CD4-positive, alpha-beta T cell (primary cell): ENCODE results near the gene SEC22C. TPM values are rescaled to one million over a fixed set of nuclear protein-coding genes. Genes with fewer than 3 reads are reported as not detected.

Source experiments
- ATAC-seq: fragments of 200-7000 bp; cut with Tn5 transposase; one replicate; pipeline ENCODE4 v1.10.0; 2022; ENCODE audit warnings: mild to moderate bottlenecking; ENCODE audit not compliant: poor library complexity
- CTCF ChIA-PET: fragments of 350-600 bp; sonication (Branson Sonifier 250); formaldehyde crosslinking; loops from one replicate; lab custom pipeline; 2021; ENCODE audit warnings: antibody characterized with exemption, inconsistent platforms; lab: Charles Lee
- POLR2A ChIA-PET: fragments of 350-600 bp; sonication (Branson Sonifier 250); formaldehyde crosslinking; loops from one replicate; lab custom pipeline; 2021; ENCODE audit warnings: antibody characterized with exemption, inconsistent platforms; lab: Charles Lee
- DNase-seq, 14 experiments: peaks; one replicate each; pipeline ENCODE4 v3.0.0-alpha.2; 2013 to 2020; ENCODE audit warnings: mixed read lengths in 2 of 14
- H3K27ac ChIP-seq, 2 donors: one replicate each; pipeline versions ENCODE4 v1.5.1 to v1.7.0; 2013; ENCODE audit warnings: low read length in 2 of 2, low read depth in 1 of 2, mild to moderate bottlenecking in 1 of 2
- H3K27me3 ChIP-seq, 2 experiments: 1 replicate in 1 of 2; 2 replicates in 1 of 2; pipeline versions ENCODE4 v1.6.1 to v1.7.0; 2013; ENCODE audit warnings: low read length in 2 of 2, control low read depth in 1 of 2, mild to moderate bottlenecking in 1 of 2, moderate library complexity in 1 of 2; ENCODE audit not compliant: insufficient read depth in 2 of 2, control insufficient read depth in 1 of 2
- H3K36me3 ChIP-seq: one replicate; pipeline ENCODE4 v1.6.1; 2013; ENCODE audit warnings: low read length, control low read depth; ENCODE audit not compliant: insufficient read depth
- H3K4me1 ChIP-seq: one replicate; pipeline ENCODE4 v1.6.1; 2013; ENCODE audit warnings: low read length, control low read depth; ENCODE audit not compliant: insufficient read depth
- H3K4me3 ChIP-seq: one replicate; pipeline ENCODE4 v1.5.1; 2013; ENCODE audit warnings: mild to moderate bottlenecking, low read length, moderate library complexity
- H3K9me3 ChIP-seq, 2 experiments: 1 replicate in 1 of 2; 2 replicates in 1 of 2; pipeline versions ENCODE4 v1.6.1 to v1.7.0; 2013; ENCODE audit warnings: low read length in 2 of 2, mild to moderate bottlenecking in 2 of 2, control low read depth in 1 of 2, moderate library complexity in 1 of 2; ENCODE audit not compliant: control insufficient read depth in 1 of 2, insufficient read depth in 1 of 2
- H3K27ac Mint-ChIP-seq: one replicate; pipeline ENCODE4 v1.8.0; 2020; ENCODE audit warnings: mixed read lengths
- H3K27me3 Mint-ChIP-seq: one replicate; pipeline ENCODE4 v1.8.0; 2021; ENCODE audit warnings: mixed read lengths
- H3K36me3 Mint-ChIP-seq: one replicate; pipeline ENCODE4 v1.8.0; 2021; ENCODE audit warnings: low read depth, mixed read lengths
- H3K4me1 Mint-ChIP-seq: one replicate; pipeline ENCODE4 v1.8.0; 2021; ENCODE audit warnings: low read depth, mixed read lengths
- H3K4me3 Mint-ChIP-seq: one replicate; pipeline ENCODE4 v1.8.0; 2020; ENCODE audit warnings: mild to moderate bottlenecking, mixed read lengths
- H3K9me3 Mint-ChIP-seq: one replicate; pipeline ENCODE4 v1.8.0; 2020; ENCODE audit warnings: mixed read lengths
- intact Hi-C, 2 experiments: fragments of 100-400 bp; cut with DNase I in 1 of 2; cut with micrococcal nuclease in 1 of 2; formaldehyde crosslinking; loops; one replicate each; pipeline versions ENCODE4 v1.15.1 to v1.9.0; 2023 to 2025; cut with DNase I, micrococcal nuclease
- total RNA-seq, 174 experiments: library from RNA in 2 of 174; stranded (reverse) in 2 of 174; gene quantifications; one replicate each; pipeline ENCODE4 v1.2.3 and lab custom pipeline; 2021 to 2026
- TF ChIP-seq, protein P1 (sequence below): fragments of 200-600 bp; IDR thresholded peaks from one replicate; pipeline ENCODE4 v1.8.0; 2022; ENCODE audit warnings: antibody characterized with exemption, mild to moderate bottlenecking

Gene SEC22C
- total RNA-seq, 2 experiments from 2014 or later = 73.6 to 75.4 TPM

DNA sequence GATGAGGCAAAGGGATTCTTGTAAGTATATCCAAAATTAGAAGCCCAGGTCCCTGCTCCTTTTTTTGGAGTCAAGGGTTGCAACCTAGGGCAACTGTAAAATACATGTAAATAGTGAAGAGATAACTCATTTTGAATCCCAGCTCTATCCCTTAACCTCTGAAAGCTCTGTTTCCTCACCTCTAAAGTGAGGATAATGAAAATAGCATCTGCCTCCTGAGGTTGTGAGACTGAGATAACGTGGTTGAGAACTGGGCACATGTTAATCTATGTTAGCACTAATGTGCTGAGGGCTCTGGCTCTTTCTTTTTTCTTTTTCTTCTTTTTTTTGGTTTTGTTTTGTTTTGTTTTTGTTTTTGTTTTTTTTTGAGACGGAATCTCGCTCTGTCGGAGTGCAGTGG, 13.9 kb upstream of the SEC22C start:
- intact Hi-C loops = loop anchor here in 1 of 2 experiments (10.0 kb wide), 1 partner anchor 1029 kb away; the partner anchor contains the start of gene ANO10
- ChIA-PET POLR2A (no interaction called here), CTCF (interaction anchor here (1.2 kb wide), 1 partner anchor 13 kb away, joined by 3 read pairs; no protein-coding TSS in a partner anchor)
- Histone ChIP-seq H3K27ac (no peak overlapping the region), H3K9me3 (no peaks in the 10 kb centered on the region), H3K36me3 (peaks cover 36% of the 10 kb centered on the region), H3K4me3 (no peak overlapping the region), H3K4me1 (peaks cover 17% of the 10 kb centered on the region), H3K27me3 (no peaks in the 10 kb centered on the region)
- Mint-ChIP-seq H3K9me3 (no peaks in the 10 kb centered on the region), H3K4me3 (no peak overlapping the region), H3K27me3 (no peaks in the 10 kb centered on the region), H3K27ac (no peak overlapping the region), H3K36me3 (peaks cover 52% of the 10 kb centered on the region), H3K4me1 (peaks cover 39% of the 10 kb centered on the region)
- TF ChIP-seq, protein P1, sequence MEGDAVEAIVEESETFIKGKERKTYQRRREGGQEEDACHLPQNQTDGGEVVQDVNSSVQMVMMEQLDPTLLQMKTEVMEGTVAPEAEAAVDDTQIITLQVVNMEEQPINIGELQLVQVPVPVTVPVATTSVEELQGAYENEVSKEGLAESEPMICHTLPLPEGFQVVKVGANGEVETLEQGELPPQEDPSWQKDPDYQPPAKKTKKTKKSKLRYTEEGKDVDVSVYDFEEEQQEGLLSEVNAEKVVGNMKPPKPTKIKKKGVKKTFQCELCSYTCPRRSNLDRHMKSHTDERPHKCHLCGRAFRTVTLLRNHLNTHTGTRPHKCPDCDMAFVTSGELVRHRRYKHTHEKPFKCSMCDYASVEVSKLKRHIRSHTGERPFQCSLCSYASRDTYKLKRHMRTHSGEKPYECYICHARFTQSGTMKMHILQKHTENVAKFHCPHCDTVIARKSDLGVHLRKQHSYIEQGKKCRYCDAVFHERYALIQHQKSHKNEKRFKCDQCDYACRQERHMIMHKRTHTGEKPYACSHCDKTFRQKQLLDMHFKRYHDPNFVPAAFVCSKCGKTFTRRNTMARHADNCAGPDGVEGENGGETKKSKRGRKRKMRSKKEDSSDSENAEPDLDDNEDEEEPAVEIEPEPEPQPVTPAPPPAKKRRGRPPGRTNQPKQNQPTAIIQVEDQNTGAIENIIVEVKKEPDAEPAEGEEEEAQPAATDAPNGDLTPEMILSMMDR = no peak
- no peak for ATAC-seq
- DNase-seq = no peak

DNA sequence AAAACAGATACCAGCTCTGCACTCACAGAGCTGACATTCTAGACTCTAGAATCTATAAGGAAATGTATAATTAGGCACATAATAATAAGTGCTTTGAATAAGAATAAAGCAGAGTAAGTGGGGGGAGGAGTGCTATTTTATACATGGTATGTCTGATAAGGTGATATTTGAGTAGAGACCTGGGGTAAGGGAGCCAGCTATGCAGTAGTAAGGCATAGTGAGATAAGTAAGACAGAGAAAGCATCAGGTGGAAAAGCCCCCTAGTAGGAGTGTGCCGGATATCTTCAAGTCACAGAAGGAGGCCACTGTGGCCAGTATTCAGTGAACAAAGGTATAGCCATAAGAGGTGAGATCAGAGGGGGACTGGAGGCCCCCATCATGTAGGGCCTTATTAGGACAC, 11.9 kb upstream of the SEC22C start:
- POLR2A ChIA-PET = interaction anchor here (0.6 to 0.7 kb wide), 2 partner anchors 12 to 52 kb away, joined by 3 to 4 read pairs; partner anchors contain the start of gene SEC22C
- Histone ChIP-seq H3K4me3 (no peak overlapping the region), H3K27me3 (no peaks in the 10 kb centered on the region), H3K27ac (no peak overlapping the region), H3K36me3 (peaks cover 36% of the 10 kb centered on the region), H3K9me3 (no peaks in the 10 kb centered on the region), H3K4me1 (peaks cover 23% of the 10 kb centered on the region)
- H3K36me3 Mint-ChIP-seq = peaks cover 45% of the 10 kb centered on the region
- no peak overlapping the region for H3K4me3 Mint-ChIP-seq
- TF ChIP-seq, protein P1 = no peak
- H3K27ac Mint-ChIP-seq = peak overlapping the region; percentile 2
- peaks cover 36% of the 10 kb centered on the region for H3K4me1 Mint-ChIP-seq
- H3K27me3 Mint-ChIP-seq = no peaks in the 10 kb centered on the region
- ATAC-seq = no peak
- intact Hi-C loops = loop anchor here in 1 of 2 experiments (10.0 kb wide), 1 partner anchor 1031 kb away; the partner anchor contains the start of gene ANO10
- H3K9me3 Mint-ChIP-seq = no peaks in the 10 kb centered on the region
- CTCF ChIA-PET = interaction anchor here (1.7 kb wide), 1 partner anchor 11 kb away, joined by 5 read pairs; the partner anchor contains the start of gene SEC22C
- no peak for DNase-seq

DNA sequence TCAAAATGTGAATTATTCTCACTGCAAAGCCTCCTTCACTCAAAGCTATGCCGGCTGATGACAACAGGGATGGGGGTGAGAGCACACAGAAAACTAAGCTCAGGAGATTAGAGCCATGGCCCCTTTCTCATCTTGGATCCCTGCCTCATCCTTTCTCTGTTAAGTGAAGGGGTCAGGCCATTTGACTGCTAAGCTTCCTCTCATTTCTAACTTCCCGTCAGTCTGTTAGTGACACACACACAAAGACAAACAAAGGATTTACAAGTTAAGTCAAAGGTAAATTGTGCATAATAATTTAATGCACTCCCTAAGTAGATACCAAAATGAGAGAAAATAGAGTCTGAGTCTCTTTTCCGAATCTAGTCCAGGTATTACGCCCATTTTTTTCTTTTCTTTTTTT, 10.0 kb upstream of the SEC22C start:
- peaks cover 33% of the 10 kb centered on the region for H3K4me1 Mint-ChIP-seq
- no peaks in the 10 kb centered on the region for H3K27me3 ChIP-seq
- peak overlapping the region; percentile 48 to 83 for H3K27ac ChIP-seq
- peaks cover 23% of the 10 kb centered on the region for H3K4me1 ChIP-seq
- ATAC-seq (no peak), DNase-seq (no peak)
- peaks cover 45% of the 10 kb centered on the region for H3K36me3 Mint-ChIP-seq
- H3K9me3 ChIP-seq = no peaks in the 10 kb centered on the region
- intact Hi-C loops = loop anchor here in 1 of 2 experiments (1.0 to 10.0 kb wide), 2 partner anchors 8 to 1033 kb away; partner anchors contain the start of genes ANO10 and NKTR
- peak overlapping the region; percentile 80 for H3K4me3 ChIP-seq
- no peaks in the 10 kb centered on the region for H3K27me3 Mint-ChIP-seq
- ChIA-PET CTCF (interaction anchor here (0.7 to 1.8 kb wide), 3 partner anchors 9 to 59 kb away, joined by 3 to 10 read pairs (median 3); partner anchors contain the start of gene NKTR), POLR2A (interaction anchor here (0.6 to 3.7 kb wide), 4 partner anchors 10 to 255 kb away, joined by 3 to 73 read pairs (median 20); partner anchors contain the start of genes NKTR and SEC22C)
- peaks cover 34% of the 10 kb centered on the region for H3K36me3 ChIP-seq
- H3K4me3 Mint-ChIP-seq = peak overlapping the region; percentile 99
- TF ChIP-seq, protein P1 = no peak
- H3K27ac Mint-ChIP-seq = peak overlapping the region; percentile 89
- H3K9me3 Mint-ChIP-seq = no peaks in the 10 kb centered on the region
